ENCODE measurements around the gene TTYH1. TPM values are rescaled to one million over a fixed set of nuclear protein-coding genes. Genes with fewer than 3 reads are reported as not detected.
A peak's percentile ranks its signal among the peaks of the same experiment; 100 is the strongest.

TTYH1 gene
- total and polyA plus RNA-seq, 12 donors, result 0.61 to 4.0 (median 1.6) TPM; not detected in 4

GRCh38 chr19:54477650-54478049 is 62.4 kb downstream of the TTYH1 start:
- intact Hi-C loops (cut with DNase I), result loop anchor here in 1 of 2 donors (5.0 kb wide), 1 partner anchor 200 kb away; no protein-coding TSS in a partner anchor
- WGBS, 4 donors, result 61 to 68% (median 63%) methylated on average over 3 of the region's 3 CpGs
- no peak overlapping the region for H3K27ac ChIP-seq
- no peaks in the 10 kb centered on the region for H3K27me3 ChIP-seq
- no peaks in the 10 kb centered on the region for H3K36me3 ChIP-seq (replicated peaks in 1 of 2)
- H3K4me1 ChIP-seq (replicated peaks in 1 of 2), result no peaks in the 10 kb centered on the region
- no peak for DNase-seq
- TF ChIP-seq POLR2A (IDR thresholded peaks at IDR 0.05), result no peak
- TF ChIP-seq CTCF (IDR thresholded peaks at IDR 0.05), result peak in 1 of 6 experiments; percentile 8
- H3K9me3 ChIP-seq (replicated peaks in 1 of 3), result no peaks in the 10 kb centered on the region
- no peak overlapping the region for H3K4me3 ChIP-seq

GRCh38 chr19:54478677-54479266 is 63.5 kb downstream of the TTYH1 start:
- peak in 1 of 7 donors; percentile 25 for DNase-seq
- H3K27me3 ChIP-seq, result no peaks in the 10 kb centered on the region
- H3K4me1 ChIP-seq (replicated peaks in 1 of 2), result no peaks in the 10 kb centered on the region
- no peak overlapping the region for H3K4me3 ChIP-seq
- H3K9me3 ChIP-seq (replicated peaks in 1 of 3), result no peaks in the 10 kb centered on the region
- intact Hi-C loops (cut with DNase I), result loop anchor here in 1 of 2 donors (5.0 kb wide), 1 partner anchor 199 kb away; no protein-coding TSS in a partner anchor
- 14 to 20% (median 18%) methylated on average over 10 of the region's 10 CpGs for whole genome bisulfite sequencing, 4 donors
- no peaks in the 10 kb centered on the region for H3K36me3 ChIP-seq (replicated peaks in 1 of 2)
- no peak overlapping the region for H3K27ac ChIP-seq
- TF ChIP-seq POLR2A (IDR thresholded peaks at IDR 0.05) (no peak), CTCF (IDR thresholded peaks at IDR 0.05) (peak; percentile 22 to 55 (median 42))

- WGBS, 4 donors, result 45 to 65% (median 55%) methylated on average over 2 of the region's 2 CpGs
- no peak overlapping the region for H3K4me3 ChIP-seq
- no peak overlapping the region for H3K27ac ChIP-seq
- intact Hi-C loops (cut with DNase I), result loop anchor here in 1 of 2 donors (10.0 kb wide), 1 partner anchor 195 kb away; no protein-coding TSS in a partner anchor
- H3K9me3 ChIP-seq (replicated peaks in 1 of 3), result no peaks in the 10 kb centered on the region
- DNase-seq, result no peak
- H3K27me3 ChIP-seq, result no peaks in the 10 kb centered on the region
- no peak for TF ChIP-seq CTCF (IDR thresholded peaks at IDR 0.05)
- TF ChIP-seq POLR2A (IDR thresholded peaks at IDR 0.05), result no peak
- H3K4me1 ChIP-seq (replicated peaks in 1 of 2), result no peaks in the 10 kb centered on the region
- no peaks in the 10 kb centered on the region for H3K36me3 ChIP-seq (replicated peaks in 1 of 2)
These were observed 64.8 kb downstream of the TTYH1 start for GRCh38 chr19:54480051-54480450.

GRCh38 chr19:54481326-54481930 is 66.2 kb downstream of the TTYH1 start:
- Histone ChIP-seq H3K27ac (no peak overlapping the region), H3K27me3 (no peaks in the 10 kb centered on the region), H3K4me3 (no peak overlapping the region), H3K36me3 (replicated peaks in 1 of 2) (no peaks in the 10 kb centered on the region), H3K9me3 (replicated peaks in 1 of 3) (no peaks in the 10 kb centered on the region), H3K4me1 (replicated peaks in 1 of 2) (no peaks in the 10 kb centered on the region)
- 10 to 12% (median 11%) methylated on average over 16 of the region's 16 CpGs for WGBS, 4 donors
- TF ChIP-seq POLR2A (IDR thresholded peaks at IDR 0.05), result no peak
- TF ChIP-seq CTCF (IDR thresholded peaks at IDR 0.05), result peak; percentile 15 to 60 (median 46)
- DNase-seq, result peak in 3 of 7 donors; percentile 12 to 40 (median 14)
- intact Hi-C loops (cut with DNase I), result loop anchor here in 1 of 2 donors (10.0 kb wide), 1 partner anchor 193 kb away; no protein-coding TSS in a partner anchor

Data from adrenal gland (tissue), 12 donors.